ENCODE data around the gene ADA.

- TF ChIP-seq POLR2A (IDR thresholded peaks at IDR 0.05) (no peak), EP300 (IDR thresholded peaks at IDR 0.05) (no peak), CTCF (IDR thresholded peaks at IDR 0.05) (no peak)
Measured at GRCh38 chr20:44584162-44584561, 67.3 kb downstream of the ADA start.

All from tibial nerve (tissue), 4 donors.